HEK293 (cell line): ENCODE data around the gene CLDN18.

Source experiments
- CTCF ChIA-PET: fragments of 350-600 bp; formaldehyde crosslinking; extraction: SDS; loops from one replicate; lab custom pipeline; 2021; ENCODE audit warnings: antibody characterized with exemption; lab: Yijun Ruan, JAX
- POLR2A ChIA-PET: fragments of 300-600 bp; formaldehyde crosslinking; extraction: SDS; loops from one replicate; lab custom pipeline; 2020; ENCODE audit warnings: antibody characterized with exemption, inconsistent platforms; lab: Yijun Ruan, JAX
- H3K27ac ChIP-seq: fragments of 200-500 bp; sonication (Bioruptor generic); 2 replicates; pipeline ENCODE4 v1.5.1; 2014; ENCODE audit warnings: low read depth, low read length, control low read depth, inconsistent platforms; ENCODE audit errors: extremely low read depth
- H3K36me3 ChIP-seq, 2 experiments: fragments of 200-500 bp in 1 of 2; sonication (Bioruptor generic) in 1 of 2; 1 replicate in 1 of 2; 2 replicates in 1 of 2; pipeline ENCODE4 v1.5.1; 2014 to 2017; ENCODE audit warnings: inconsistent platforms in 2 of 2, low read length in 2 of 2; ENCODE audit not compliant: control insufficient read depth in 2 of 2, insufficient read depth in 1 of 2
- H3K4me1 ChIP-seq: fragments of 200-500 bp; sonication (Bioruptor generic); 2 replicates; pipeline ENCODE4 v1.5.1; 2014; ENCODE audit warnings: mild to moderate bottlenecking, low read length, inconsistent platforms; ENCODE audit not compliant: control insufficient read depth, insufficient read depth
- H3K4me3 ChIP-seq: 2 replicates; pipeline ENCODE4 v1.5.1; 2011; ENCODE audit warnings: low read depth, mild to moderate bottlenecking, control low read depth, low read length, moderate library complexity
- H3K9me3 ChIP-seq: fragments of 200-500 bp; sonication (Bioruptor generic); 2 replicates; pipeline ENCODE4 v1.5.1; 2014; ENCODE audit warnings: low read depth, low read length, inconsistent platforms; ENCODE audit not compliant: control insufficient read depth, insufficient read depth
- BCL11A ChIP-seq: fragments of 450-650 bp; formaldehyde crosslinking; IDR thresholded peaks from 2 replicates; pipeline ENCODE4 v1.5.1; 2016; ENCODE audit warnings: low read depth, missing biosample characterization, missing genetic modification characterization
- KLF16 ChIP-seq: fragments of 450-650 bp; formaldehyde crosslinking; IDR thresholded peaks from 2 replicates; pipeline ENCODE4 v1.5.1; 2017; ENCODE audit warnings: missing biosample characterization, missing genetic modification characterization
- KLF8 ChIP-seq: fragments of 450-650 bp; formaldehyde crosslinking; IDR thresholded peaks from 2 replicates; pipeline ENCODE4 v1.5.1; 2016; ENCODE audit warnings: missing biosample characterization, missing genetic modification characterization
- MZF1 ChIP-seq: fragments of 450-650 bp; formaldehyde crosslinking; IDR thresholded peaks from 2 replicates; pipeline ENCODE4 v1.5.1; 2017; ENCODE audit warnings: missing biosample characterization, missing genetic modification characterization, borderline replicate concordance
- SALL2 ChIP-seq: fragments of 450-650 bp; formaldehyde crosslinking; IDR thresholded peaks from 2 replicates; pipeline ENCODE4 v1.5.0; 2017; ENCODE audit warnings: missing biosample characterization, mild to moderate bottlenecking, missing genetic modification characterization, borderline replicate concordance
- SCRT1 ChIP-seq: fragments of 450-650 bp; formaldehyde crosslinking; IDR thresholded peaks from 2 replicates; pipeline ENCODE4 v1.5.1; 2016; ENCODE audit warnings: missing biosample characterization, missing genetic modification characterization, borderline replicate concordance
- TCF7L2 ChIP-seq: IDR thresholded peaks from 2 replicates; pipeline ENCODE4 v1.6.1; 2011; ENCODE audit warnings: low read depth, mild to moderate bottlenecking, inconsistent platforms, low read length, moderate library complexity, borderline replicate concordance
- TRIM28 ChIP-seq: IDR thresholded peaks from 2 replicates; pipeline ENCODE4 v1.6.1; 2011; ENCODE audit warnings: low read length, control low read depth, borderline replicate concordance
- ZBTB17 ChIP-seq: fragments of 450-650 bp; formaldehyde crosslinking; IDR thresholded peaks from 2 replicates; pipeline ENCODE4 v1.5.1; 2016; ENCODE audit warnings: missing biosample characterization, missing genetic modification characterization
- ZFP37 ChIP-seq: fragments of 450-650 bp; formaldehyde crosslinking; IDR thresholded peaks from 2 replicates; pipeline ENCODE4 v1.5.1; 2016; ENCODE audit warnings: missing biosample characterization, missing genetic modification characterization
- ZIC2 ChIP-seq: fragments of 450-650 bp; formaldehyde crosslinking; IDR thresholded peaks from 2 replicates; pipeline ENCODE4 v1.5.1; 2016; ENCODE audit warnings: missing biosample characterization, missing genetic modification characterization
- ZNF10 ChIP-seq: fragments of 450-650 bp; formaldehyde crosslinking; IDR thresholded peaks from 2 replicates; pipeline ENCODE4 v1.5.1; 2017; ENCODE audit warnings: missing biosample characterization, missing genetic modification characterization
- ZNF16 ChIP-seq: fragments of 450-650 bp; formaldehyde crosslinking; IDR thresholded peaks from 2 replicates; pipeline ENCODE4 v1.5.1; 2016; ENCODE audit warnings: low read depth, missing biosample characterization, missing genetic modification characterization
- ZNF2 ChIP-seq: fragments of 450-650 bp; formaldehyde crosslinking; IDR thresholded peaks from 2 replicates; pipeline ENCODE4 v1.5.1; 2016; ENCODE audit warnings: missing biosample characterization, missing genetic modification characterization
- ZNF202 ChIP-seq: fragments of 450-650 bp; formaldehyde crosslinking; IDR thresholded peaks from 2 replicates; pipeline ENCODE4 v1.5.1; 2016; ENCODE audit warnings: missing biosample characterization, missing genetic modification characterization, borderline replicate concordance
- ZNF211 ChIP-seq: fragments of 450-650 bp; formaldehyde crosslinking; IDR thresholded peaks from 2 replicates; pipeline ENCODE4 v1.5.1; 2016; ENCODE audit warnings: low read depth, missing biosample characterization, missing genetic modification characterization
- ZNF221 ChIP-seq: fragments of 450-650 bp; formaldehyde crosslinking; IDR thresholded peaks from 2 replicates; pipeline ENCODE4 v1.5.1; 2017; ENCODE audit warnings: missing biosample characterization, missing genetic modification characterization, borderline replicate concordance
- ZNF223 ChIP-seq: fragments of 450-650 bp; formaldehyde crosslinking; IDR thresholded peaks from 2 replicates; pipeline ENCODE4 v1.5.1; 2016; ENCODE audit warnings: missing biosample characterization, missing genetic modification characterization
- ZNF394 ChIP-seq: fragments of 450-650 bp; formaldehyde crosslinking; IDR thresholded peaks from 2 replicates; pipeline ENCODE4 v1.5.1; 2016; ENCODE audit warnings: missing biosample characterization, missing genetic modification characterization, mild to moderate bottlenecking, moderate library complexity, borderline replicate concordance
- ZNF48 ChIP-seq: fragments of 450-650 bp; formaldehyde crosslinking; IDR thresholded peaks from 2 replicates; pipeline ENCODE4 v1.5.1; 2016; ENCODE audit warnings: missing biosample characterization, missing genetic modification characterization
- ZNF521 ChIP-seq: fragments of 450-650 bp; formaldehyde crosslinking; IDR thresholded peaks from 2 replicates; pipeline ENCODE4 v1.5.1; 2017; ENCODE audit warnings: missing biosample characterization, mild to moderate bottlenecking, missing genetic modification characterization
- ZNF571 ChIP-seq: fragments of 450-650 bp; formaldehyde crosslinking; IDR thresholded peaks from 2 replicates; pipeline ENCODE4 v1.5.0; 2017; ENCODE audit warnings: missing biosample characterization, missing genetic modification characterization
- ZNF596 ChIP-seq: fragments of 450-650 bp; IDR thresholded peaks from 2 replicates; pipeline ENCODE4 v1.5.0; 2018; ENCODE audit warnings: missing biosample characterization, mild to moderate bottlenecking, missing genetic modification characterization, moderate library complexity
- ZNF654 ChIP-seq: fragments of 450-650 bp; formaldehyde crosslinking; IDR thresholded peaks from 2 replicates; pipeline ENCODE4 v1.5.1; 2016; ENCODE audit warnings: low read depth, missing biosample characterization, missing genetic modification characterization
- ZNF664 ChIP-seq: fragments of 450-650 bp; formaldehyde crosslinking; IDR thresholded peaks from 2 replicates; pipeline ENCODE4 v1.5.1; 2016; ENCODE audit warnings: missing biosample characterization, missing genetic modification characterization
- ZNF701 ChIP-seq: fragments of 450-650 bp; formaldehyde crosslinking; IDR thresholded peaks from 2 replicates; pipeline ENCODE4 v1.5.1; 2016; ENCODE audit warnings: missing biosample characterization, missing genetic modification characterization
- ZNF837 ChIP-seq: fragments of 450-650 bp; formaldehyde crosslinking; IDR thresholded peaks from 2 replicates; pipeline ENCODE4 v1.5.1; 2016; ENCODE audit warnings: missing biosample characterization, missing genetic modification characterization
- ZNF843 ChIP-seq: fragments of 450-650 bp; formaldehyde crosslinking; IDR thresholded peaks from 2 replicates; pipeline ENCODE4 v1.5.1; 2016; ENCODE audit warnings: missing biosample characterization, missing genetic modification characterization
- TF ChIP-seq, protein P1 (sequence below): fragments of 450-650 bp; formaldehyde crosslinking; IDR thresholded peaks from 2 replicates; pipeline ENCODE4 v1.5.1; 2016; ENCODE audit warnings: missing biosample characterization, missing genetic modification characterization
- TF ChIP-seq, protein P2 (sequence below): fragments of 450-650 bp; formaldehyde crosslinking; IDR thresholded peaks from 2 replicates; pipeline ENCODE4 v1.5.1; 2016; ENCODE audit warnings: missing biosample characterization, missing genetic modification characterization
- TF ChIP-seq, protein P3 (sequence below): fragments of 450-650 bp; formaldehyde crosslinking; IDR thresholded peaks from 2 replicates; pipeline ENCODE4 v1.5.1; 2016; ENCODE audit warnings: missing biosample characterization, missing genetic modification characterization
- TF ChIP-seq, protein P4 (sequence below): fragments of 450-650 bp; formaldehyde crosslinking; IDR thresholded peaks from 2 replicates; pipeline ENCODE4 v1.5.1; 2016; ENCODE audit warnings: missing biosample characterization, missing genetic modification characterization, borderline replicate concordance

The CLDN18 gene

DNA sequence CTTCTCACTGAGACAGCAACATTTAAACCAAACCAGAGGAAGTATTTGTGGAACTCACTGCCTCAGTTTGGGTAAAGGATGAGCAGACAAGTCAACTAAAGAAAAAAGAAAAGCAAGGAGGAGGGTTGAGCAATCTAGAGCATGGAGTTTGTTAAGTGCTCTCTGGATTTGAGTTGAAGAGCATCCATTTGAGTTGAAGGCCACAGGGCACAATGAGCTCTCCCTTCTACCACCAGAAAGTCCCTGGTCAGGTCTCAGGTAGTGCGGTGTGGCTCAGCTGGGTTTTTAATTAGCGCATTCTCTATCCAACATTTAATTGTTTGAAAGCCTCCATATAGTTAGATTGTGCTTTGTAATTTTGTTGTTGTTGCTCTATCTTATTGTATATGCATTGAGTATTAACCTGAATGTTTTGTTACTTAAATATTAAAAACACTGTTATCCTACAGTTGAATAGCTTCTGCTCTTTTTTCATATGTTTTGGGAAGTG is 23.3 kb downstream of the CLDN18 start:
- no peaks in the 10 kb centered on the region for H3K4me1 ChIP-seq
- H3K9me3 ChIP-seq = no peaks in the 10 kb centered on the region
- no peak overlapping the region for H3K27ac ChIP-seq
- POLR2A ChIA-PET = no interaction called here
- peaks cover 0 to 7% of the 10 kb centered on the region in 2 experiments; a peak in 1 of 3 replicates for H3K36me3 ChIP-seq
- TF ChIP-seq TRIM28 = no peak
- no peak for TF ChIP-seq ZNF223 (tag by site-specific recombination)
- TF ChIP-seq ZNF701 (tag by site-specific recombination) = no peak
- no peak for TF ChIP-seq ZNF664 (tag by site-specific recombination)
- no peak for TF ChIP-seq ZNF48 (tag by site-specific recombination)
- TF ChIP-seq, protein P1, sequence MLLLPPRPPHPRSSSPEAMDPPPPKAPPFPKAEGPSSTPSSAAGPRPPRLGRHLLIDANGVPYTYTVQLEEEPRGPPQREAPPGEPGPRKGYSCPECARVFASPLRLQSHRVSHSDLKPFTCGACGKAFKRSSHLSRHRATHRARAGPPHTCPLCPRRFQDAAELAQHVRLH (tag by site-specific recombination) = no peak
- no peak for TF ChIP-seq ZIC2
- no peak for TF ChIP-seq MZF1
- no peak for TF ChIP-seq KLF8 (tag by site-specific recombination)
- TF ChIP-seq ZNF2 (tag by site-specific recombination) = no peak
- no peak for TF ChIP-seq BCL11A (tag by site-specific recombination)
- no peak for TF ChIP-seq ZNF10 (tag by site-specific recombination)
- no peak for TF ChIP-seq ZNF211 (tag by site-specific recombination)
- no peak for TF ChIP-seq ZNF394 (tag by site-specific recombination)
- CTCF ChIA-PET = no interaction called here
- no peak overlapping the region for H3K4me3 ChIP-seq

DNA sequence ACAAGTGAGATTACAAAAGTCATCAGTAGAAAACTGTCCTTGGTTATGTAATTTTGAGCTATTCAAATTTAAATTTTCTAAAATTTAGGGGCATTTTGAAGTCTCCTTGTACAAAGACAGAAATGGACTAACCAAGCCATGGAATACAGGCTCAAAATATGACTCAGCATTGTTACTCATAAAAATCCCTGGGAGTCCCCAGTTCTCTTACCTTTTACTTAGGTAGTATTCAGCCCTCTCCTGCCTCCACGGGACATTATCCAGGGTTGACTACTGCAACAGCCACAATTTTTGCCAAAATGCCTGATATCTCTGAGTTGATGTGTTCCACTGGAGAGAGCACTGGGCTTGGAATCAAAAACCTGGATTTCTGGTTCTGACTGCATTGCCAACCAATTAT is 25.0 kb downstream of the CLDN18 start:
- H3K36me3 ChIP-seq = peaks cover 0 to 3% of the 10 kb centered on the region in 2 experiments; a peak in 1 of 3 replicates
- TF ChIP-seq ZNF48 (tag by site-specific recombination) (no peak), ZFP37 (tag by site-specific recombination) (no peak), SCRT1 (tag by site-specific recombination) (no peak), ZNF16 (tag by site-specific recombination) (no peak), ZNF837 (tag by site-specific recombination) (no peak), ZNF843 (tag by site-specific recombination) (no peak), ZNF221 (tag by site-specific recombination) (no peak), ZNF654 (tag by site-specific recombination) (no peak), ZNF202 (tag by site-specific recombination) (no peak), ZNF596 (no peak), ZNF521 (tag by site-specific recombination) (no peak), TCF7L2 (no peak), SALL2 (tag by site-specific recombination) (no peak), ZNF571 (tag by site-specific recombination) (no peak), ZBTB17 (tag by site-specific recombination) (no peak), KLF16 (tag by site-specific recombination) (no peak)
- TF ChIP-seq, protein P2, sequence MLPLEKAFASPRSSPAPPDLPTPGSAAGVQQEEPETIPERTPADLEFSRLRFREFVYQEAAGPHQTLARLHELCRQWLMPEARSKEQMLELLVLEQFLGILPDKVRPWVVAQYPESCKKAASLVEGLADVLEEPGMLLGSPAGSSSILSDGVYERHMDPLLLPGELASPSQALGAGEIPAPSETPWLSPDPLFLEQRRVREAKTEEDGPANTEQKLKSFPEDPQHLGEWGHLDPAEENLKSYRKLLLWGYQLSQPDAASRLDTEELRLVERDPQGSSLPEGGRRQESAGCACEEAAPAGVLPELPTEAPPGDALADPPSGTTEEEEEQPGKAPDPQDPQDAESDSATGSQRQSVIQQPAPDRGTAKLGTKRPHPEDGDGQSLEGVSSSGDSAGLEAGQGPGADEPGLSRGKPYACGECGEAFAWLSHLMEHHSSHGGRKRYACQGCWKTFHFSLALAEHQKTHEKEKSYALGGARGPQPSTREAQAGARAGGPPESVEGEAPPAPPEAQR (tag by site-specific recombination) = no peak
- TF ChIP-seq, protein P3, sequence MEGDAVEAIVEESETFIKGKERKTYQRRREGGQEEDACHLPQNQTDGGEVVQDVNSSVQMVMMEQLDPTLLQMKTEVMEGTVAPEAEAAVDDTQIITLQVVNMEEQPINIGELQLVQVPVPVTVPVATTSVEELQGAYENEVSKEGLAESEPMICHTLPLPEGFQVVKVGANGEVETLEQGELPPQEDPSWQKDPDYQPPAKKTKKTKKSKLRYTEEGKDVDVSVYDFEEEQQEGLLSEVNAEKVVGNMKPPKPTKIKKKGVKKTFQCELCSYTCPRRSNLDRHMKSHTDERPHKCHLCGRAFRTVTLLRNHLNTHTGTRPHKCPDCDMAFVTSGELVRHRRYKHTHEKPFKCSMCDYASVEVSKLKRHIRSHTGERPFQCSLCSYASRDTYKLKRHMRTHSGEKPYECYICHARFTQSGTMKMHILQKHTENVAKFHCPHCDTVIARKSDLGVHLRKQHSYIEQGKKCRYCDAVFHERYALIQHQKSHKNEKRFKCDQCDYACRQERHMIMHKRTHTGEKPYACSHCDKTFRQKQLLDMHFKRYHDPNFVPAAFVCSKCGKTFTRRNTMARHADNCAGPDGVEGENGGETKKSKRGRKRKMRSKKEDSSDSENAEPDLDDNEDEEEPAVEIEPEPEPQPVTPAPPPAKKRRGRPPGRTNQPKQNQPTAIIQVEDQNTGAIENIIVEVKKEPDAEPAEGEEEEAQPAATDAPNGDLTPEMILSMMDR (tag by site-specific recombination) = no peak
- TF ChIP-seq, protein P4, sequence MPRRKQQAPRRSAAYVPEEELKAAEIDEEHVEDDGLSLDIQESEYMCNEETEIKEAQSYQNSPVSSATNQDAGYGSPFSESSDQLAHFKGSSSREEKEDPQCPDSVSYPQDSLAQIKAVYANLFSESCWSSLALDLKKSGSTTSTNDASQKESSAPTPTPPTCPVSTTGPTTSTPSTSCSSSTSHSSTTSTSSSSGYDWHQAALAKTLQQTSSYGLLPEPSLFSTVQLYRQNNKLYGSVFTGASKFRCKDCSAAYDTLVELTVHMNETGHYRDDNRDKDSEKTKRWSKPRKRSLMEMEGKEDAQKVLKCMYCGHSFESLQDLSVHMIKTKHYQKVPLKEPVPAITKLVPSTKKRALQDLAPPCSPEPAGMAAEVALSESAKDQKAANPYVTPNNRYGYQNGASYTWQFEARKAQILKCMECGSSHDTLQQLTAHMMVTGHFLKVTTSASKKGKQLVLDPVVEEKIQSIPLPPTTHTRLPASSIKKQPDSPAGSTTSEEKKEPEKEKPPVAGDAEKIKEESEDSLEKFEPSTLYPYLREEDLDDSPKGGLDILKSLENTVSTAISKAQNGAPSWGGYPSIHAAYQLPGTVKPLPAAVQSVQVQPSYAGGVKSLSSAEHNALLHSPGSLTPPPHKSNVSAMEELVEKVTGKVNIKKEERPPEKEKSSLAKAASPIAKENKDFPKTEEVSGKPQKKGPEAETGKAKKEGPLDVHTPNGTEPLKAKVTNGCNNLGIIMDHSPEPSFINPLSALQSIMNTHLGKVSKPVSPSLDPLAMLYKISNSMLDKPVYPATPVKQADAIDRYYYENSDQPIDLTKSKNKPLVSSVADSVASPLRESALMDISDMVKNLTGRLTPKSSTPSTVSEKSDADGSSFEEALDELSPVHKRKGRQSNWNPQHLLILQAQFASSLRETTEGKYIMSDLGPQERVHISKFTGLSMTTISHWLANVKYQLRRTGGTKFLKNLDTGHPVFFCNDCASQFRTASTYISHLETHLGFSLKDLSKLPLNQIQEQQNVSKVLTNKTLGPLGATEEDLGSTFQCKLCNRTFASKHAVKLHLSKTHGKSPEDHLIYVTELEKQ (tag by site-specific recombination) = no peak
- H3K27ac ChIP-seq = no peak overlapping the region
- no peaks in the 10 kb centered on the region for H3K4me1 ChIP-seq
- ChIA-PET POLR2A (no interaction called here), CTCF (interaction anchor here (1.3 kb wide), 1 partner anchor 17 kb away, joined by 6 read pairs; no protein-coding TSS in a partner anchor)
- H3K4me3 ChIP-seq = no peak overlapping the region
- no peaks in the 10 kb centered on the region for H3K9me3 ChIP-seq
